Activated CD4-positive, CD25-positive, alpha-beta regulatory T cell (primary cell): ENCODE data around the gene ADCY3.

Experiments used
- DNase-seq, 4 experiments: peaks; one replicate each; lab custom pipeline; 2025; lab: John Stamatoyannopoulos, UW

The ADCY3 gene

GRCh38 chr2:24903161-24904103 is 16.6 kb downstream of the ADCY3 start:
- DNase-seq, result no peak

GRCh38 chr2:24899361-24899910 is 20.6 kb downstream of the ADCY3 start:
- no peak for DNase-seq

- DNase-seq, result no peak
Observed at GRCh38 chr2:24898122-24899109, 21.6 kb downstream of the ADCY3 start.

GRCh38 chr2:24894750-24895149 is 25.3 kb downstream of the ADCY3 start:
- DNase-seq, result no peak

DNA sequence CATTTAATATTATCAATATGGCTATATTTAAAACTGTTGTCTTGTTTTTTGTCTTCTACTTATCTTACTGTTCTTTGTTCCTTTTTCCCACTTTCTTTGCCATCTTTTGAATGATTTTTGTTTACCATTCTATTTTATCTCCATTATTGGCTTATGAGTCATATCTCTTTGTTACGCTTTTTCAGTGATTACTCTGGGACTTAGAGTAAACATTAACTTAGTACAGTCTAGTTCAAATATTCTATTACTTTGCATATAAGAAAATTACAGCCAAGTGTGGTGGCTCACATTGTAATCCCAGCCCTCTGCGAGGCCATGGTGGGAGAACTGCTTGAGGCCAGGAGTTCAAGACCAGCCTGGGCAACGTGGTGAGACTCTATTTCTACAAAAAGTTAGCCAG is 26.1 kb downstream of the ADCY3 start:
- DNase-seq, result no peak

DNA sequence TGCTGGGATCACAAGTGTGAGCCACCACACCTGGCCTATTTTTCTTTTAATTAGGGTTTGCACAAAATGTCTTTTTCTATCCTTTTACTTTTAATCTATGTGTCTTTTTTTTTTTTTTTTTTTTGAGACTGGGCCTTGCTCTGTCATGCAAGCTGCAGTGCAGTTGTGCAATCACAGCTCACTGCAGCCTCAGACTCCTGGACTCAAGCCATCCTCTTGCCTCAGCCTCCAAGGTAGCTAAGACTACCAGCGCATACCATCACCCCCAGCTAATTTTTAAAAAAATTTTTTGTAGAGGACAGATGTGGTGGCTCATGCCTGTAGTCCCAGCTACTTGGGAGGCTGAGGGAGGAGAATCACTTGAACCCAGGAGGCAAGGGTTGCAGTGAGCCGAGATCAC is 27.1 kb downstream of the ADCY3 start:
- no peak for DNase-seq

GRCh38 chr2:24891201-24891600 is 28.8 kb downstream of the ADCY3 start:
- no peak for DNase-seq

DNA sequence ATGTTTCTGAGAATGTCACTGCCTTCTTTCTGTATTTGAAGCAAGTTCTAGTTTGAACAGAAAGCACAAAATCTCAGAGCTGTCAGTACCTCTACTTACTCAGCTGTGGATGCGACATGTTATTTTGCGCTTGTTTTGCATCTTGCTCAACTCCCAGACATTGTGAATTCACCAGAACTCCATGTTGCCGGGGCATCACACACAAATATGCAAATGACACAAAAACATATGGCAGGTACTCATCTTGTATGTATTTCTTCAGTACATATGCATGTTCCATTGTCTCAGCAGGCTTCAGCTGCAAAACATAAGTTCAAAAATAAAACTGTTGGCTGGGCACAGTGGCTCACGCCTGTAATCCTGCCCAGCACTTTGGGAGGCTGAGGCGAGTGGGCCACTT is 30.8 kb downstream of the ADCY3 start:
- DNase-seq, result no peak

GRCh38 chr2:24888177-24888576 is 31.9 kb downstream of the ADCY3 start:
- DNase-seq, result no peak

- no peak for DNase-seq
Observed at GRCh38 chr2:24887307-24887874, 32.6 kb downstream of the ADCY3 start.

- DNase-seq, result no peak
Observed at GRCh38 chr2:24886691-24887304, 33.2 kb downstream of the ADCY3 start.

- DNase-seq, result no peak
Observed at GRCh38 chr2:24886126-24886501, 33.9 kb downstream of the ADCY3 start.

DNA sequence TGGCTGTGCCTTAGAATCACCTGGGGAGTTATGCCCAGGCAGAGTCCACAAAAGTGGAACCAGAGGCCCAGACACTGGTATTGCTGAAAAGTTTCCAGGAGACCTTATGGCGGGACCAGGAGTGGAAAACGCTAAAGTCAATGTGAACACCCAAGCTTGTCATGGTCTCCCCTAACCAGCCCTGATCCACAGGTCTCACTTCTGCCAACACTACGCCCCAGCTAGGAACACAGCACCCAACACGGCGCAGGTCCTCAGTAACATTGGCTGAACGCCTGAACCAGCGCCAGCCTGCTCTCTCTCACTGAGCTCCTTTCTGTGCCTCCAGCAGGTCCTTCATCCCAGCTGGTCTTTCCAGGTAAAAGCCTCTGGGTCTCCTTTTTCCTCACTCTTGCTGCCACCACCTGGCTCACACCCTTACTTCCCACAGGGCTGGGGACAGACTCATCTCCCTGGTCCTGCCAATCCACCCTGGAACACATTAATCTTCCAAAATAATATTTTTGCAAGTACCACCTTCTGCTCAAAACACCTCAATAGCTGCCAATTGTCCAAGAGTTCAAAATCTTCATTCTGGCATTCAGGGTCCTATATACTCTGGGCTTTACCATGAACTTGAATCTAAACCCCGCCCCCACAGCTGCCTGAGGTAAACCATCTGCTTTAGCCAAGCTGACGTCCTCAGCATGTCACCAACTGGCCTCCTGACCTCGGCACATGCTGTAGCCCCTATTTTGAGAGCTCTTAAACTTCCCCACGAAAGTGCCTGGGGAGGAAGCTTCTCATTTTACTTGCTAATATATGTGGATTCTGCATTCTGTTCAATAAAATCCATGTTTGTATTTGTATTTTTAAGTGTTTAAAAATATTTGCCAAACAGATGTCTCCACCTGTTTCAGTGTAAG is 34.6 kb downstream of the ADCY3 start:
- no peak for DNase-seq

DNA sequence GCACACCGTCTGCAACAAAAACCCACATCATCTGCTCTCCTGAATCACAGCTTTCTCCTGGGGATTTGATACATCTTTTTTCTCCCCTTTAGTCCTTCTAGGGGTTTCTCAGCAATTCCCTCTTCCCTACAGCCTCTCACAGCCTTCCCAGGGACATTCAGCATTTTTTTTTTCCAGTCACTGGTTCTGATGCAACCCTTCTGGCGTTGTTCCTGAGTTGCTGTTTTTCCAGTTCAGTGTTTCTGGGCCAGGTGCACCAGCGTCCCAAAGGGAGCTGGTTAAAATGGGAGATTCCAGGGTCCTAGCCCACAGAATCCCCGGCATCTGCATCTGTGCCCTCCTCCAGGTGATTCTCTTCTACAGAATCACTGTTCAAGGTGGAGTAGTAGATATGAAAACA is 36.1 kb downstream of the ADCY3 start:
- no peak for DNase-seq

GRCh38 chr2:24881623-24882022 is 38.4 kb downstream of the ADCY3 start:
- DNase-seq, result no peak

GRCh38 chr2:24881158-24881557 is 38.9 kb downstream of the ADCY3 start:
- no peak for DNase-seq

GRCh38 chr2:24878341-24878740 is 41.7 kb downstream of the ADCY3 start:
- no peak for DNase-seq

DNA sequence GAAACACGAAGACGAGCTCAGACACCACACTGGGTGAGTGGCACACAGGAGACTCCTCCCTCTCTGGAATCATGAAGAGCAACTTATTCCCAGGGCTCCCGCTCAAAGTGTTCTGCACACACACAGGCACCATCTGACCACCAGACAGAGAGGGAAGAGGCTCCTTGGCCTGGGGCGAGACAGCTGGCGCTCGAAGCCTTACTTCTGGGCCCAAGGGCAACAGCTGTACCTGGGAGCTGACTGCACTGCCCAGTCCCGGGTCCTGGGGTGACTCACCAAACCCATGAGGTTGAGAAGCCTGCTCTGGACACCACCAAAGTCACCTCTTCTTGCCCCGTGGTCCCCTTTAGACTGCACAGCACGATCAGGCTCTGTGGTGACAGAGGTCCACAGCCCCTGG is 42.4 kb downstream of the ADCY3 start:
- no peak for DNase-seq

GRCh38 chr2:24877067-24877466 is 43.0 kb downstream of the ADCY3 start:
- no peak for DNase-seq

GRCh38 chr2:24875901-24876300 is 44.1 kb downstream of the ADCY3 start:
- DNase-seq, result no peak

GRCh38 chr2:24875272-24875671 is 44.8 kb downstream of the ADCY3 start:
- no peak for DNase-seq
